ENCODE results near the gene SEC16A.

SEC16A gene

GRCh38 chr9:136439481-136440408 lies 43.1 kb downstream of the SEC16A start, which contains the start of gene INPP5E:
INPP5E (minus strand) TSS chr9:136439845; CDS start chr9:136439419, 426 bp downstream.
- Mint-ChIP-seq H3K27me3 (no peaks in the 10 kb centered on the region), H3K9me3 (no peaks in the 10 kb centered on the region), H3K27ac (peak within 1 kb of the TSS; percentile 80), H3K4me1 (ENCODE audit: low read depth) (peaks cover 33% of the 10 kb centered on the region), H3K4me3 (peak within 1 kb of the TSS; percentile 87), H3K36me3 (ENCODE audit: low read depth) (peaks cover 73% of the 10 kb centered on the region)
- DNase-seq = peak; percentile 94

- H3K36me3 Mint-ChIP-seq (ENCODE audit: low read depth) = peaks cover 67% of the 10 kb centered on the region
- H3K27ac Mint-ChIP-seq = peak overlapping the region; percentile 80
- peak; percentile 78 for DNase-seq
- H3K9me3 Mint-ChIP-seq = no peaks in the 10 kb centered on the region
- H3K4me3 Mint-ChIP-seq = peak overlapping the region; percentile 87
- no peaks in the 10 kb centered on the region for H3K27me3 Mint-ChIP-seq
- H3K4me1 Mint-ChIP-seq (ENCODE audit: low read depth) = peaks cover 33% of the 10 kb centered on the region
Observed at GRCh38 chr9:136438548-136439480, 44.0 kb downstream of the SEC16A start.

DNA sequence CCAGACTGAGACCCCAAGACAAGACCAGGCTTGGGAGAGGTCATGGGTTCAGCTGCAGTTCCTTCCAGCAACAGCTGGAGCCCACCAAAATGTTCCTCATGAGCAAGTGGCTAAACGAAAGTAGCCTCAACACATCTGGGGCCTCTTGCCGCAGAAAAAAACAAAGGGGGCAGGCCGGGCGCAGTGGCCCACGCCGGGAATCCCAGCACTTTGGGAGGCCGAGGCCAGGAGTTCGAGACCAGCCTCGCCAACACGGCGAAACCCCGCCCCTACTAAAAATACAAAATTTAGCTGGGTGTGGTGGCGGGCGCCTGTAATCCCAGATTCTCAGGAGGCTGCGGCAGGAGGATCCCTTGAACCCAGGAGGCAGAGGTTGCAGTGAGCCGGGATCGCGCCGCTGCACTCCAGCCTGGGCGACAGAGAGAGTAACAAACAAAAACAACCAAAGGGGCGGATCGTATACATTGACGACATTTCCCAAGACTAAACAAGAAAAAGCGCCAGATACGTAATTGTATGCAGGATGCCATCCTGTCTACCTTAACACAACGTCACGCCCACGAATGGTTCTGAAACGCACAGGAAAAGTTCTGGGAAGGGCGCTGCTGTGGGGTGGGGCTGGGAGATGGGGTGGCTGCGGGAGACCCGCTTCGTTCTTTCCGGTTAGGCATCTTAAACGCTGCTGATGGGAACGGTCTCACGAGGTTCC lies 44.8 kb downstream of the SEC16A start:
- H3K9me3 Mint-ChIP-seq = no peaks in the 10 kb centered on the region
- peak overlapping the region; percentile 80 for H3K27ac Mint-ChIP-seq
- DNase-seq = no peak
- peaks cover 60% of the 10 kb centered on the region for H3K36me3 Mint-ChIP-seq (ENCODE audit: low read depth)
- H3K27me3 Mint-ChIP-seq = no peaks in the 10 kb centered on the region
- H3K4me3 Mint-ChIP-seq = peak overlapping the region; percentile 87
- peaks cover 33% of the 10 kb centered on the region for H3K4me1 Mint-ChIP-seq (ENCODE audit: low read depth)

DNA sequence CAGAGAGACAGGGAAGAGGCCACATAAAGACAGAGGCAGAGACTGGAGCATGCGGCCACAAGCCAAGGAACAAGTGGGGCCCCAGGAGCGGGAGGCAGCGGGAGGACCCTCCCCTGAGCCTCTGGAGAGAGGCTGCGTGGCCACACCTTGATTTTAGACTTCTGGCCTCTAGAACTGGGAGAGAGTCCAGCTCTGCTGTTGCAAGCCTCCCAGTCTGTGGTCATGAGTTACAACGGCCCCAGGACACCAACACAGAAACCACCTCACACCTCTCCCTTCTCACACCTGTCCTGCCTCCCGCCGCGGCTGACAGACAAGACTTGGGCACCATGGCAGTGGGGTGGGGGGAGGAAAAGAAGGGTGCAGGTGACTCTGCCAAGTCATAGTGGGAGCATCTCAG lies 45.4 kb downstream of the SEC16A start:
- Mint-ChIP-seq H3K36me3 (ENCODE audit: low read depth) (peaks cover 58% of the 10 kb centered on the region), H3K4me3 (peak overlapping the region; percentile 87), H3K9me3 (no peaks in the 10 kb centered on the region), H3K27ac (peak overlapping the region; percentile 80), H3K4me1 (ENCODE audit: low read depth) (peaks cover 33% of the 10 kb centered on the region), H3K27me3 (no peaks in the 10 kb centered on the region)
- DNase-seq = no peak

GRCh38 chr9:136436055-136436634 lies 46.7 kb downstream of the SEC16A start:
- H3K9me3 Mint-ChIP-seq = no peaks in the 10 kb centered on the region
- DNase-seq = no peak
- peaks cover 33% of the 10 kb centered on the region for H3K4me1 Mint-ChIP-seq (ENCODE audit: low read depth)
- H3K4me3 Mint-ChIP-seq = peak overlapping the region; percentile 87
- peak overlapping the region; percentile 72 for H3K27ac Mint-ChIP-seq
- H3K36me3 Mint-ChIP-seq (ENCODE audit: low read depth) = peaks cover 49% of the 10 kb centered on the region
- H3K27me3 Mint-ChIP-seq = no peaks in the 10 kb centered on the region

GRCh38 chr9:136434580-136435169 lies 48.2 kb downstream of the SEC16A start:
- DNase-seq = no peak
- Mint-ChIP-seq H3K9me3 (no peaks in the 10 kb centered on the region), H3K36me3 (ENCODE audit: low read depth) (peaks cover 48% of the 10 kb centered on the region), H3K27ac (no peak overlapping the region), H3K4me1 (ENCODE audit: low read depth) (peaks cover 26% of the 10 kb centered on the region), H3K27me3 (no peaks in the 10 kb centered on the region), H3K4me3 (no peak overlapping the region)

- no peaks in the 10 kb centered on the region for H3K9me3 Mint-ChIP-seq
- no peak overlapping the region for H3K4me3 Mint-ChIP-seq
- no peak for DNase-seq
- H3K4me1 Mint-ChIP-seq (ENCODE audit: low read depth) = peaks cover 26% of the 10 kb centered on the region
- H3K27ac Mint-ChIP-seq = no peak overlapping the region
- no peaks in the 10 kb centered on the region for H3K27me3 Mint-ChIP-seq
- H3K36me3 Mint-ChIP-seq (ENCODE audit: low read depth) = peaks cover 55% of the 10 kb centered on the region
Observed at GRCh38 chr9:136433849-136434579, 48.8 kb downstream of the SEC16A start.

- Mint-ChIP-seq H3K36me3 (ENCODE audit: low read depth) (peaks cover 59% of the 10 kb centered on the region), H3K4me3 (no peak overlapping the region), H3K9me3 (no peaks in the 10 kb centered on the region), H3K4me1 (ENCODE audit: low read depth) (peaks cover 24% of the 10 kb centered on the region), H3K27ac (no peak overlapping the region), H3K27me3 (no peaks in the 10 kb centered on the region)
- no peak for DNase-seq
Observed at GRCh38 chr9:136433043-136433715, 49.7 kb downstream of the SEC16A start.

GRCh38 chr9:136432591-136432990 lies 50.2 kb downstream of the SEC16A start:
- Mint-ChIP-seq H3K36me3 (ENCODE audit: low read depth) (peaks cover 62% of the 10 kb centered on the region), H3K27ac (no peak overlapping the region), H3K4me1 (ENCODE audit: low read depth) (peaks cover 19% of the 10 kb centered on the region), H3K27me3 (no peaks in the 10 kb centered on the region), H3K9me3 (no peaks in the 10 kb centered on the region), H3K4me3 (no peak overlapping the region)
- DNase-seq = no peak

- H3K9me3 Mint-ChIP-seq = no peaks in the 10 kb centered on the region
- no peaks in the 10 kb centered on the region for H3K27me3 Mint-ChIP-seq
- H3K36me3 Mint-ChIP-seq (ENCODE audit: low read depth) = peaks cover 61% of the 10 kb centered on the region
- no peak overlapping the region for H3K4me3 Mint-ChIP-seq
- H3K27ac Mint-ChIP-seq = no peak overlapping the region
- no peak for DNase-seq
- H3K4me1 Mint-ChIP-seq (ENCODE audit: low read depth) = peaks cover 11% of the 10 kb centered on the region
Observed at GRCh38 chr9:136431782-136432350, 51.0 kb downstream of the SEC16A start.

DNA sequence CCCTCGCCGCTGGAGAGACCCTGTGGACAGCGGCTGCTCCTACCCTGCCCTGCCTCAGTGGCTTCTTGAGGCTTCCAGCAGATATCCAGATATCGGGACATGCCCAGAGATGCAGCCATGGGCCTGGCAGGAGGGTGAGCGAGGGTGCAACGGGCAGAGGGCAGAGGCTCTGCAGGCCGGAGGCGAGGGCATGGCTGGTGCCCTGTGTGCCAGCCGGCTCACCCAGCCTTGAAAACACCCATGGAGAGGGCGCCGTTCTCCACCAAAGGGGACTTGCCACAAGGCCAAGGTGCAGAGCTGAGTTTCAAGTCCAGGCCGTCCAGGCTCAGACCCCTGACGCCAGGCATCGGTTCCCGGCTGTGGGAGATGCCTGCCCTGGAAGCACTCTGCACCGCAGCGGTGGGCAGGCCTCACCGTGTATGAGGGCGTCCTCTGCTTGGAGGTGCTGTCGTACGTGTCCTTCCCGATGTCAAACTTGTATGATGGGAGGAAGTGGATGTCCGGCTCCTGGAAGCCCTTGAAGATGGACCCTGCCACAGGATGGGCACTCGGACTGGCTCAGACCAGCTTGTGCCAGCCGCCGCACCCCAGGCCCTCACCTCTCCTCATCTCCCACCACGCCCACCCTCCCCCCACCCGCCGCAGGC lies 52.1 kb downstream of the SEC16A start:
- Mint-ChIP-seq H3K4me3 (no peak overlapping the region), H3K27me3 (no peaks in the 10 kb centered on the region), H3K36me3 (ENCODE audit: low read depth) (peaks cover 60% of the 10 kb centered on the region), H3K4me1 (ENCODE audit: low read depth) (no peaks in the 10 kb centered on the region), H3K9me3 (no peaks in the 10 kb centered on the region), H3K27ac (no peak overlapping the region)
- DNase-seq = no peak
